ENCODE results near the gene SOHLH1.

GRCh38 chr9:135664801-135665794, 34.2 kb downstream of the SOHLH1 start:
- TF ChIP-seq, protein P1, sequence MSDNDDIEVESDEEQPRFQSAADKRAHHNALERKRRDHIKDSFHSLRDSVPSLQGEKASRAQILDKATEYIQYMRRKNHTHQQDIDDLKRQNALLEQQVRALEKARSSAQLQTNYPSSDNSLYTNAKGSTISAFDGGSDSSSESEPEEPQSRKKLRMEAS (IDR thresholded peaks at IDR 0.05) = no peak
- TF ChIP-seq EP300 (IDR thresholded peaks at IDR 0.05; ENCODE audit: borderline replicate concordance) = no peak
- TF ChIP-seq TAF1 (IDR thresholded peaks at IDR 0.05; ENCODE audit: low read depth) = no peak
- no peak for TF ChIP-seq YY1 (IDR thresholded peaks at IDR 0.05; ENCODE audit: low read depth)
- no peak for TF ChIP-seq USF1 (IDR thresholded peaks at IDR 0.05)
